H1 (cell line): ENCODE results near the gene WWC1. TPM values are rescaled to one million over a fixed set of nuclear protein-coding genes. Genes with fewer than 3 reads are reported as not detected.

ENCODE experiments used
- CTCF ChIA-PET: fragments of 300-600 bp; sonication (Branson Sonifier 250); formaldehyde crosslinking; loops from one replicate; lab custom pipeline; 2021; ENCODE audit not compliant: partially characterized antibody; lab: Charles Lee
- POLR2A ChIA-PET: fragments of 300-600 bp; sonication (Branson Sonifier 250); formaldehyde crosslinking; loops from one replicate; lab custom pipeline; 2021; ENCODE audit warnings: inconsistent platforms; ENCODE audit not compliant: partially characterized antibody; lab: Charles Lee
- DNase-seq, 2 experiments: peaks; one replicate each; pipeline versions ENCODE4 v3.0.0 to v3.0.0-alpha.2; 2010 to 2022; ENCODE audit warnings: low spot score in 2 of 2, low read depth in 1 of 2, mixed read lengths in 1 of 2
- FAIRE-seq: peaks from 2 replicates; lab custom pipeline; 2011; peaks lifted over from hg19 to GRCh38; lab: Jason Lieb, UNC
- H2AFZ ChIP-seq: 2 replicates; pipeline ENCODE4 v1.8.1; 2012; ENCODE audit warnings: low read length, inconsistent platforms
- H2AK5ac ChIP-seq: 2 replicates; pipeline ENCODE4 v1.6.1; 2013; ENCODE audit warnings: low read depth, low read length
- H2BK120ac ChIP-seq: replicated peaks from 2 replicates; pipeline ENCODE3; 2013; ENCODE audit warnings: low read depth, low read length, inconsistent platforms
- H2BK12ac ChIP-seq: 2 replicates; pipeline ENCODE4 v1.6.1; 2013; ENCODE audit warnings: low read depth, low read length
- H2BK15ac ChIP-seq: 2 replicates; pipeline ENCODE4 v1.6.1; 2013; ENCODE audit warnings: low read length
- H2BK20ac ChIP-seq: 2 replicates; pipeline ENCODE4 v1.6.1; 2013; ENCODE audit warnings: low read length
- H2BK5ac ChIP-seq: 2 replicates; pipeline ENCODE4 v1.6.1; 2013; ENCODE audit warnings: low read depth, low read length
- H3K14ac ChIP-seq: 2 replicates; pipeline ENCODE4 v1.6.1; 2013; ENCODE audit warnings: inconsistent platforms; ENCODE audit not compliant: insufficient read length
- H3K18ac ChIP-seq: 2 replicates; pipeline ENCODE4 v1.6.1; 2013; ENCODE audit warnings: low read length; ENCODE audit errors: extremely low read depth
- H3K23ac ChIP-seq: 2 replicates; pipeline ENCODE4 v1.6.1; 2013; ENCODE audit warnings: inconsistent platforms; ENCODE audit not compliant: insufficient read length
- H3K23me2 ChIP-seq: 2 replicates; pipeline ENCODE4 v1.6.1; 2013; ENCODE audit warnings: low read depth, low read length
- H3K27ac ChIP-seq: 2 replicates; pipeline ENCODE4 v1.6.1; 2011; ENCODE audit warnings: low read depth, low read length, inconsistent platforms
- H3K27me3 ChIP-seq, 4 experiments: replicated peaks in 1 of 4; 1 replicate in 1 of 4; 2 replicates in 3 of 4; pipeline versions ENCODE4 v1.6.1 to v1.8.1; 2011 to 2013; ENCODE audit warnings: low read length in 3 of 4, mild to moderate bottlenecking in 3 of 4, inconsistent platforms in 2 of 4, mixed read lengths in 2 of 4, moderate library complexity in 1 of 4; ENCODE audit not compliant: control insufficient read depth in 3 of 4, insufficient read depth in 3 of 4; ENCODE audit errors: extremely low read depth in 1 of 4
- H3K36me3 ChIP-seq, 4 experiments: 2 replicates each; pipeline versions ENCODE4 v1.6.1 to v1.8.1; 2011 to 2013; ENCODE audit warnings: mild to moderate bottlenecking in 4 of 4, low read length in 3 of 4, moderate library complexity in 2 of 4, control low read depth in 1 of 4, inconsistent platforms in 1 of 4; ENCODE audit not compliant: insufficient read depth in 4 of 4, control insufficient read depth in 2 of 4
- H3K4ac ChIP-seq: replicated peaks from 2 replicates; pipeline ENCODE3; 2013; ENCODE audit warnings: low read length, low read depth, mixed read lengths, inconsistent platforms; ENCODE audit not compliant: insufficient read length
- H3K4me1 ChIP-seq, 4 experiments: replicated peaks in 1 of 4; 1 replicate in 1 of 4; 2 replicates in 3 of 4; pipeline versions ENCODE4 v1.6.1 to v1.8.1; 2011 to 2013; ENCODE audit warnings: low read length in 3 of 4, inconsistent platforms in 2 of 4, mixed read lengths in 1 of 4; ENCODE audit not compliant: insufficient read depth in 4 of 4, control insufficient read depth in 3 of 4
- H3K4me2 ChIP-seq, 2 experiments: 2 replicates each; pipeline versions ENCODE4 v1.6.1 to v1.8.1; 2011 to 2013; ENCODE audit warnings: low read depth in 2 of 2, low read length in 2 of 2, control low read depth in 1 of 2, inconsistent platforms in 1 of 2, mild to moderate bottlenecking in 1 of 2; ENCODE audit not compliant: insufficient read depth in 1 of 2
- H3K4me3 ChIP-seq, 4 experiments: fragments of 200-600, 300-600 bp in 1 of 4; sonication (generic), shearing (Covaris generic), sonication (Bioruptor Twin) in 1 of 4; 2 replicates each; pipeline versions ENCODE4 v1.5.1 to v1.8.1; 2011 to 2016; ENCODE audit warnings: low read length in 4 of 4, low read depth in 3 of 4, control low read depth in 2 of 4, inconsistent platforms in 2 of 4, mild to moderate bottlenecking in 2 of 4, mixed read lengths in 1 of 4, moderate library complexity in 1 of 4; ENCODE audit not compliant: insufficient read depth in 2 of 4; ENCODE audit errors: extremely low read depth in 1 of 4
- H3K56ac ChIP-seq: replicated peaks from 2 replicates; pipeline ENCODE3; 2013; ENCODE audit warnings: low read depth, mild to moderate bottlenecking, mixed read lengths, low read length, inconsistent platforms; ENCODE audit not compliant: insufficient read length
- H3K79me1 ChIP-seq: 2 replicates; pipeline ENCODE4 v1.6.1; 2013; ENCODE audit warnings: low read depth, low read length, control low read depth
- H3K79me2 ChIP-seq, 2 experiments: 2 replicates each; pipeline versions ENCODE4 v1.6.1 to v1.8.1; 2012 to 2013; ENCODE audit warnings: low read length in 2 of 2, mild to moderate bottlenecking in 2 of 2, inconsistent platforms in 1 of 2; ENCODE audit not compliant: insufficient read depth in 2 of 2, control insufficient read depth in 1 of 2
- H3K9ac ChIP-seq, 4 experiments: replicated peaks in 1 of 4; 1 replicate in 1 of 4; 2 replicates in 3 of 4; pipeline versions ENCODE4 v1.6.1 to v1.8.1; 2011 to 2013; ENCODE audit warnings: low read depth in 3 of 4, low read length in 3 of 4, control low read depth in 2 of 4, mild to moderate bottlenecking in 2 of 4, moderate library complexity in 2 of 4, inconsistent platforms in 1 of 4; ENCODE audit errors: extremely low read depth in 1 of 4
- H3K9me3 ChIP-seq, 2 experiments: 2 replicates each; pipeline versions ENCODE4 v1.6.1 to v1.8.1; 2012 to 2013; ENCODE audit warnings: mild to moderate bottlenecking in 2 of 2, moderate library complexity in 2 of 2, control low read depth in 1 of 2, inconsistent platforms in 1 of 2, low read depth in 1 of 2, low read length in 1 of 2, mixed read lengths in 1 of 2; ENCODE audit not compliant: insufficient read depth in 2 of 2
- H4K20me1 ChIP-seq, 2 experiments: replicated peaks in 1 of 2; 2 replicates each; pipeline versions ENCODE3 to v1.8.1; 2011 to 2013; ENCODE audit warnings: inconsistent platforms in 2 of 2, low read length in 2 of 2, mild to moderate bottlenecking in 1 of 2; ENCODE audit not compliant: insufficient read depth in 2 of 2, control insufficient read depth in 1 of 2
- H4K5ac ChIP-seq: 2 replicates; pipeline ENCODE4 v1.6.1; 2013; ENCODE audit warnings: low read length, low read depth, mixed read lengths, inconsistent platforms; ENCODE audit not compliant: insufficient read length
- H4K8ac ChIP-seq: 2 replicates; pipeline ENCODE4 v1.8.0; 2013; ENCODE audit warnings: mild to moderate bottlenecking, moderate library complexity, low read length, inconsistent platforms; ENCODE audit not compliant: insufficient read depth; ENCODE audit errors: extremely low read depth
- H4K91ac ChIP-seq: replicated peaks from 2 replicates; pipeline ENCODE3; 2013; ENCODE audit warnings: low read length, mixed read lengths, inconsistent platforms; ENCODE audit not compliant: insufficient read length
- BACH1 ChIP-seq: IDR thresholded peaks from 2 replicates; pipeline ENCODE4 v1.6.1; 2012; ENCODE audit warnings: low read length, improper control_type of control experiment
- CBX5 ChIP-seq: fragments of 300-800, 300-1000 bp; sonication (generic); IDR thresholded peaks from 2 replicates; pipeline ENCODE4 v1.7.1; 2016; ENCODE audit warnings: antibody characterized with exemption, low read length, low read depth
- CHD1 ChIP-seq: IDR thresholded peaks from 2 replicates; pipeline ENCODE4 v1.6.1; 2012; ENCODE audit warnings: low read depth, low read length, improper control_type of control experiment
- CREB1 ChIP-seq: IDR thresholded peaks from 2 replicates; pipeline ENCODE4 v1.6.1; 2012; ENCODE audit warnings: inconsistent platforms
- JUN ChIP-seq: IDR thresholded peaks from 2 replicates; pipeline ENCODE4 v1.6.1; 2011; ENCODE audit warnings: low read depth, mild to moderate bottlenecking, improper control_type of control experiment, low read length
- PHF8 ChIP-seq: fragments of 200-600 bp; sonication (generic); conservative IDR thresholded peaks from 2 replicates; pipeline ENCODE4 v1.7.1; 2012; ENCODE audit warnings: low read depth, mild to moderate bottlenecking, inconsistent platforms, low read length, moderate library complexity
- POLR2A ChIP-seq, 2 experiments: IDR thresholded peaks; 1 replicate in 1 of 2; 2 replicates in 1 of 2; pipeline ENCODE4 v1.6.1; 2011; ENCODE audit warnings: low read depth in 2 of 2, low read length in 2 of 2, mild to moderate bottlenecking in 2 of 2; ENCODE audit errors: control extremely low read depth in 1 of 2
- RAD21 ChIP-seq, 2 experiments: IDR thresholded peaks in 1 of 2; conservative IDR thresholded peaks in 1 of 2; 2 replicates each; pipeline ENCODE4 v1.6.1; 2011; ENCODE audit warnings: low read depth in 2 of 2, low read length in 2 of 2, improper control_type of control experiment in 1 of 2, inconsistent platforms in 1 of 2, mild to moderate bottlenecking in 1 of 2, moderate library complexity in 1 of 2
- RFX5 ChIP-seq: IDR thresholded peaks from 2 replicates; pipeline ENCODE4 v1.6.1; 2011; ENCODE audit warnings: low read depth, low read length, improper control_type of control experiment, borderline replicate concordance
- WGBS, 2 experiments: shearing (Covaris generic) in 1 of 2; methylation state at CpG; one replicate each; pipeline versions ENCODE4 v1.1.6 to v1.1.7; 2013 to 2015; ENCODE audit warnings: low lambda C conversion rate in 2 of 2, mixed read lengths in 2 of 2, inconsistent platforms in 1 of 2, low coverage in 1 of 2, missing lambda C conversion rate in 1 of 2; ENCODE audit not compliant: insufficient replicate concordance in 2 of 2, insufficient coverage in 1 of 2, insufficient read length in 1 of 2; ENCODE audit errors: extremely low coverage in 1 of 2, missing lambda C conversion rate in 1 of 2; 5-methylcytosine and 5-hydroxymethylcytosine counted together
- polyA plus RNA-seq, 7 experiments: library from polyadenylated mRNA; depleted of rRNA in 3 of 7; stranded (reverse) in 5 of 7; unstranded in 2 of 7; fragments of >200 nt in 5 of 7; fragments of 200-250 nt in 2 of 7; gene quantifications; 1 replicate in 5 of 7; 2 replicates in 1 of 7; 4 replicates in 1 of 7; pipeline versions ENCODE4 v1.2.1 to v1.2.3, GENCODE V29; 2011 to 2013; ENCODE audit warnings: missing spikeins in 2 of 7, mixed read lengths in 2 of 7
- total RNA-seq: library from RNA; stranded (reverse); fragmentation: NEBNext Ultra II Directional; extraction: Animal tissue kit (Norgen Biotek cat#: 25700); gene quantifications from 2 replicates; pipeline ENCODE4 v1.2.1, GENCODE V29; 2021

Gene WWC1
- total and polyA plus RNA-seq, 2 of the 8 experiments (the other 6 are each of a cell fraction or from before 2014, with no cell fraction given): 16.4 to 41.1 TPM

DNA sequence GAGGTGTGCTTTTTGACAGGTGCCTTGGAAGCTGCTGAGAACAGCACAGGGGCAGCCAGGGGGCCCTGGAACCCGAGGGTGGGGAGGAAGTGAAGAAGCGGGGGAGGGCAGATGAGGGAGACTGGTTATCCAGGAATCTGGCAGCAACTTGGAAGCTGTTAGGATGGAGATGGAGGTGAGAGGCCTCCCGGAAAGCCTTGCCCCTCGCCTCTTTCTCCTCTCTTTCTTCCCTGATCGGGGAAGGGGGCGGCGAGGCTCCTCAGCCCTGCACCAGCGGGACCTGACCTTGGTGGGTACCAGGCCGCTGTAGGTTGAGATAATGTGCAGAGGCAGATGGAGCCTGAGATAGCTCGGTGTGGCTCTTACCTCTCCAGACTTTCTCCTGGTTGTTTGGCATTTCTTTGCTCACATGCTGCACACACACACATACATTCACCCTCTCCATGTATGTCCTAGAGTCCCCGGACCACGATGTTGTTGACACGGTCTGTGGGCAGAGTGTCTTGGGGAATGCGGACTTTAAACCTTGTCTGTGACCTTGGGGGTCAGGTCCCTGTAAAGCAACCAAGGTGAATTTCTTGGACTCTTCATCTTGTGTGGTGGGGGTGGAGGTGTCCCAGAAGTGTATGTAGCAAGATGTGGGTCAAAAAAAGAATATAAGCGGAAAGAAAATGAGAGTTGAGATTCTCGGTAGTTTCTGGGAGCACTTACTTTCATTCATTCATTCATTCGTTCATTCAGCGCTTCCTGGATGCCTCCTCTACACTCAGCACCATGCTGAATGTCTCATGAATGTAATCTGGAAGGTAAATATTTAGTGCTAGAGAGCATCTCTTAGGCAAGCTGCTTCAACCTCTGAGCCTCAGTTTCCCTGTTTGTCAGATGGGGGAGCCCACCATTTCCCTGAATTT, 1.6 kb downstream of the WWC1 start:
- DNase-seq: no peak
- Histone ChIP-seq H2BK15ac (no peak overlapping the region), H2AK5ac (no peak overlapping the region), H4K91ac (no peak overlapping the region), H3K23me2 (peaks cover 8% of the 10 kb centered on the region), H2BK120ac (no peak overlapping the region), H4K8ac (no peak overlapping the region), H3K4ac (no peak overlapping the region), H3K79me2 (peaks cover 7 to 44% of the 10 kb centered on the region in 2 experiments), H3K27me3 (no peaks in the 10 kb centered on the region; a peak in 1 of 7 replicates), H3K27ac (no peak overlapping the region), H3K4me3 (peak overlapping the region; percentile 58 to 75 (median 68)), H3K9me3 (no peaks in the 10 kb centered on the region), H2BK20ac (no peak overlapping the region), H3K4me2 (peak overlapping the region; percentile 71 to 87), H3K18ac (no peak overlapping the region; the same call in 1 of the 2 replicates), H4K5ac (no peak overlapping the region), H3K9ac (peak overlapping the region in 1 of 4 experiments; percentile 16; a peak in 2 of 7 replicates), H2BK5ac (no peak overlapping the region), H2BK12ac (no peak overlapping the region), H4K20me1 (peaks cover 2 to 14% of the 10 kb centered on the region in 2 experiments), H3K79me1 (peaks cover 11% of the 10 kb centered on the region), H3K4me1 (peaks cover 16 to 38% (median 21%) of the 10 kb centered on the region in 4 experiments), H2AFZ (no peak overlapping the region), H3K36me3 (no peaks in the 10 kb centered on the region), H3K14ac (no peak overlapping the region), H3K56ac (no peak overlapping the region), H3K23ac (no peak overlapping the region)
- WGBS, 2 experiments: 59% methylated on average over 16 of the region's 18 CpGs; no CpG with 5 or more reads in 1 of the 2 experiments
- TF ChIP-seq CHD1: no peak
- no peak for TF ChIP-seq RAD21 (IDR thresholded peaks at IDR 0.05 in 1 of 2, conservative IDR thresholded peaks at IDR 0.05 in 1 of 2; ENCODE audit: low read depth in 2 of 2, low read length in 2 of 2)
- no peak for TF ChIP-seq BACH1
- TF ChIP-seq RFX5: no peak
- no peak for TF ChIP-seq POLR2A (IDR thresholded peaks at IDR 0.05; ENCODE audit: control extremely low read depth in 1 of 2, low read depth in 2 of 2, low read length in 2 of 2)
- no peak for TF ChIP-seq CREB1
- no peak for TF ChIP-seq JUN
- TF ChIP-seq CBX5: no peak
- TF ChIP-seq PHF8: no peak
- CTCF ChIA-PET: interaction anchor here (0.9 to 6.6 kb wide), 30 partner anchors 8 to 286 kb away, joined by 3 to 56 read pairs (median 5); partner anchors contain the start of gene PANK3
- FAIRE-seq: no peak
- POLR2A ChIA-PET: interaction anchor here (0.6 to 2.4 kb wide), 11 partner anchors 9 to 71 kb away, joined by 3 to 9 read pairs (median 4); no protein-coding TSS in a partner anchor
